ENCODE measurements around the gene CERS6.
"Not testable (repeated sequence)": the region's sequence is repeated elsewhere in the genome, so short reads cannot be mapped to it uniquely, and the experiment has no call there.

Gene CERS6

GRCh38 chr2:168742258-168742932 is 286.3 kb downstream of the CERS6 start:
- no peak for DNase-seq

GRCh38 chr2:168744844-168745243 is 288.8 kb downstream of the CERS6 start:
- no peak for DNase-seq

- DNase-seq = no peak
Measured at GRCh38 chr2:168748461-168748860, 292.4 kb downstream of the CERS6 start.

GRCh38 chr2:168749297-168749696 is 293.2 kb downstream of the CERS6 start:
- no peak for DNase-seq

GRCh38 chr2:168751104-168751740 is 295.1 kb downstream of the CERS6 start:
- peak; percentile 19 for DNase-seq

- no peak for DNase-seq
Measured at GRCh38 chr2:168752361-168752760, 296.3 kb downstream of the CERS6 start.

GRCh38 chr2:168753765-168754329 is 297.8 kb downstream of the CERS6 start:
- no peak for DNase-seq

GRCh38 chr2:168757223-168757622 is 301.2 kb downstream of the CERS6 start:
- no peak for DNase-seq

- no peak for DNase-seq
Measured at GRCh38 chr2:168758970-168759820, 303.1 kb downstream of the CERS6 start.

GRCh38 chr2:168765401-168765800 is 309.3 kb downstream of the CERS6 start:
- no peak for DNase-seq

GRCh38 chr2:168766600-168766999 is 310.5 kb downstream of the CERS6 start:
- DNase-seq = no peak

- no peak for DNase-seq
Measured at GRCh38 chr2:168767258-168767657, 311.2 kb downstream of the CERS6 start.

GRCh38 chr2:168768357-168768756 is 312.3 kb downstream of the CERS6 start:
- not testable (repeated sequence) for DNase-seq

- DNase-seq = no peak
Measured at GRCh38 chr2:168770796-168771195, 314.7 kb downstream of the CERS6 start.

GRCh38 chr2:168772704-168773103 is 316.6 kb downstream of the CERS6 start:
- no peak for DNase-seq

- no peak for DNase-seq
Measured at GRCh38 chr2:168773128-168773527, 317.1 kb downstream of the CERS6 start.

GRCh38 chr2:168773719-168774521 is 317.8 kb downstream of the CERS6 start:
- DNase-seq = no peak

GRCh38 chr2:168775837-168776236 is 319.8 kb downstream of the CERS6 start:
- no peak for DNase-seq

- no peak for DNase-seq
Measured at GRCh38 chr2:168780669-168781071, 324.6 kb downstream of the CERS6 start.

GRCh38 chr2:168781191-168781817 is 325.2 kb downstream of the CERS6 start:
- no peak for DNase-seq

GRCh38 chr2:168782271-168782670 is 326.2 kb downstream of the CERS6 start:
- DNase-seq = no peak

- no peak for DNase-seq
Measured at GRCh38 chr2:168784993-168785392, 328.9 kb downstream of the CERS6 start.
